Cardiac fibroblast (primary cell): Measurements from ENCODE around the gene EYS.

ENCODE experiments used
- DNase-seq, 2 donors: peaks; one replicate each; pipeline versions ENCODE4 v3.0.0 to v3.0.0-alpha.2; 2010; ENCODE audit warnings: low read depth in 2 of 2
- H3K4me3 ChIP-seq, 2 donors: replicated peaks in 1 of 2; 1 replicate in 1 of 2; 2 replicates in 1 of 2; pipeline ENCODE4 v1.5.1; 2011; ENCODE audit warnings: low read depth in 2 of 2, low read length in 2 of 2, mild to moderate bottlenecking in 2 of 2, moderate library complexity in 1 of 2
- TF ChIP-seq, protein P1 (sequence below): IDR thresholded peaks from one replicate; pipeline ENCODE4 v1.5.1; 2011; ENCODE audit warnings: low read depth, mild to moderate bottlenecking, low read length, inconsistent platforms

Gene EYS

GRCh38 chr6:64973142-64973541 is 733.9 kb downstream of the EYS start:
- DNase-seq, result no peak
- TF ChIP-seq, protein P1, sequence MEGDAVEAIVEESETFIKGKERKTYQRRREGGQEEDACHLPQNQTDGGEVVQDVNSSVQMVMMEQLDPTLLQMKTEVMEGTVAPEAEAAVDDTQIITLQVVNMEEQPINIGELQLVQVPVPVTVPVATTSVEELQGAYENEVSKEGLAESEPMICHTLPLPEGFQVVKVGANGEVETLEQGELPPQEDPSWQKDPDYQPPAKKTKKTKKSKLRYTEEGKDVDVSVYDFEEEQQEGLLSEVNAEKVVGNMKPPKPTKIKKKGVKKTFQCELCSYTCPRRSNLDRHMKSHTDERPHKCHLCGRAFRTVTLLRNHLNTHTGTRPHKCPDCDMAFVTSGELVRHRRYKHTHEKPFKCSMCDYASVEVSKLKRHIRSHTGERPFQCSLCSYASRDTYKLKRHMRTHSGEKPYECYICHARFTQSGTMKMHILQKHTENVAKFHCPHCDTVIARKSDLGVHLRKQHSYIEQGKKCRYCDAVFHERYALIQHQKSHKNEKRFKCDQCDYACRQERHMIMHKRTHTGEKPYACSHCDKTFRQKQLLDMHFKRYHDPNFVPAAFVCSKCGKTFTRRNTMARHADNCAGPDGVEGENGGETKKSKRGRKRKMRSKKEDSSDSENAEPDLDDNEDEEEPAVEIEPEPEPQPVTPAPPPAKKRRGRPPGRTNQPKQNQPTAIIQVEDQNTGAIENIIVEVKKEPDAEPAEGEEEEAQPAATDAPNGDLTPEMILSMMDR, result no peak
- H3K4me3 ChIP-seq, result no peak overlapping the region

DNA sequence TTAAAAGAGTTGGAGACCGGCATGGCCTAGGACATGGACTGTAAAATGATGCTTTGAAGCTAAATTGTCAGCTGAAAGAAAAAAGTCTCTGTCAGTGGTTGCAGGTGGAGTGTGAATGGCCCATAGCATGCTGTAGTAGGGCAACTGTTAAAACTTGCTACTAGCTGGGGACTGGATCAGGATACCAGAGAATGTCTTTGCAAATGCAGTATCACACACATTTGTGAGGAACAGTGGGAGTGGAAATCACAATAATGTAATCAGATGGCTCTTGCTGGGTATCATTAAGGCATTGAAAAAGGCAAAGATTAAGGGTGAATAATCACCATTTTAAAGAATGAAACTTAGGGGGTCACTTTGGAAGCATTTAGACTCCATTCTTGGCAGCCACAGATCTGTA is 737.9 kb downstream of the EYS start:
- no peak overlapping the region for H3K4me3 ChIP-seq
- no peak for DNase-seq
- TF ChIP-seq, protein P1, result no peak

- no peak for DNase-seq
- no peak overlapping the region for H3K4me3 ChIP-seq
- TF ChIP-seq, protein P1, result no peak
Observed at GRCh38 chr6:64955435-64955848, 751.6 kb downstream of the EYS start.

DNA sequence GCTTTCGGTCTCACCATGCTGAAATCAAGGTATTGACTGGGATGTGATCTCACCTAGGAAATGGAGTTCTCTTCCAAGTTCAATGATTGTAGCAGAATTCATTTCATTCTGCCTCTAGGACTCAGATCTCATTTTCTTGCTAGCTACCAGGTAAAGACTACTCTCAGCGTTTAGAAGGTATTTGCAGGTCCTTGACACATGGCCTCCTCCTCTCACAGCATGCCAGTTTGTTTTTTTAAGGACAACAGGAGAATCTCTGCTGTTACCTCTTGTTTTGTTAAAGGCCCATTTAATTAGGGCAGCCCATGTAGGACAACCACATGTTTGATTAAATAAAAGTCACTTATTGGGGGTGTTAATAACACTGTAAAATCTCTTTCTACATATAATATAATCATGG is 757.8 kb downstream of the EYS start:
- TF ChIP-seq, protein P1, result no peak
- no peak overlapping the region for H3K4me3 ChIP-seq
- DNase-seq, result no peak

GRCh38 chr6:64948261-64948660 is 758.8 kb downstream of the EYS start:
- TF ChIP-seq, protein P1, result no peak
- no peak overlapping the region for H3K4me3 ChIP-seq
- DNase-seq, result no peak

DNA sequence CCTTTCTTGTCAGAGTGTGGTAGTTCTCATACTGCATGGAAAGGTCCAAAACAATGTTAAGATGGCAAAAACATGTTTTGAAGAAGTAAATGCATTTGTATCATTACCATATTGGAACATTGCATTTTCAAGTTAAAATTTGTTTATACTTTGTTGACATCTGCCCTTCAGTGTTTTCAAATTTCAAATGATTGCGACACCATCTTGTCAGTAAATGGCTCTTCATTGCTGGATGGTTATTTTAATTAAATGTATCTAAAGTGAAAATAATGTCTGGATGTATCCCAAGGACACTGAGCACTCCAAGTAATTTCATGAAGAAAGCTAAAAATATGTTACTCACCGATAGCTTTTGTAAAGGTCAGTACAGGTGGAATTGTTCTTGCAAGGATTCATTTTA is 761.6 kb downstream of the EYS start:
- TF ChIP-seq, protein P1, result no peak
- no peak for DNase-seq
- no peak overlapping the region for H3K4me3 ChIP-seq

DNA sequence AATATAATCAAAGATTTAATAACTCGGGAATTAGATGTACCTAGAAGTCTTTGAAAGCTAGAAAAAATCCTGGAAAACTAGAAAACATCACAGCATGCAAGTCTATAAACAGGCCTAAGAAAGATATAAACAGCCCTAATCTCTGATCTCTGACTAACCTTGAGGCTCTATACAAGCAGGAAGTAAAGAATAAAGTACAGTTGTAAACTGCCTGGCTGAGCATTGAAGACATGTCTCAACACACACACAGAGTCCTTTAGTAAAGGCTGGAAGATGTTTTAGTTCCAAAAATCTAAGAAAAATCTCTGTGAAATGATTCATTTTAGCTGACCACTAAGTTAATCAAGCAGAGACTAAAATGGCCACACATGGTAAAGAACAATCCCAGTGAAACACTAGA is 774.5 kb downstream of the EYS start:
- TF ChIP-seq, protein P1, result no peak
- H3K4me3 ChIP-seq, result no peak overlapping the region
- DNase-seq, result peak in 1 of 2 donors; percentile 4
